HuH-7 (cell line): ENCODE measurements around the gene POC1A.

Source experiments
- DNase-seq: peaks from one replicate; pipeline ENCODE4 v3.0.0; 2011; ENCODE audit warnings: low spot score

The POC1A gene

GRCh38 chr3:52104684-52105640 is 49.3 kb downstream of the POC1A start:
- no peak for DNase-seq

GRCh38 chr3:52102934-52103333 is 51.3 kb downstream of the POC1A start:
- DNase-seq = no peak

GRCh38 chr3:52099001-52099401 is 55.2 kb downstream of the POC1A start:
- no peak for DNase-seq

- no peak for DNase-seq
These were observed 56.2 kb downstream of the POC1A start for GRCh38 chr3:52097851-52098507.

- no peak for DNase-seq
These were observed 58.0 kb downstream of the POC1A start for GRCh38 chr3:52095990-52096775.

- no peak for DNase-seq
These were observed 59.4 kb downstream of the POC1A start for GRCh38 chr3:52094571-52095485.

DNA sequence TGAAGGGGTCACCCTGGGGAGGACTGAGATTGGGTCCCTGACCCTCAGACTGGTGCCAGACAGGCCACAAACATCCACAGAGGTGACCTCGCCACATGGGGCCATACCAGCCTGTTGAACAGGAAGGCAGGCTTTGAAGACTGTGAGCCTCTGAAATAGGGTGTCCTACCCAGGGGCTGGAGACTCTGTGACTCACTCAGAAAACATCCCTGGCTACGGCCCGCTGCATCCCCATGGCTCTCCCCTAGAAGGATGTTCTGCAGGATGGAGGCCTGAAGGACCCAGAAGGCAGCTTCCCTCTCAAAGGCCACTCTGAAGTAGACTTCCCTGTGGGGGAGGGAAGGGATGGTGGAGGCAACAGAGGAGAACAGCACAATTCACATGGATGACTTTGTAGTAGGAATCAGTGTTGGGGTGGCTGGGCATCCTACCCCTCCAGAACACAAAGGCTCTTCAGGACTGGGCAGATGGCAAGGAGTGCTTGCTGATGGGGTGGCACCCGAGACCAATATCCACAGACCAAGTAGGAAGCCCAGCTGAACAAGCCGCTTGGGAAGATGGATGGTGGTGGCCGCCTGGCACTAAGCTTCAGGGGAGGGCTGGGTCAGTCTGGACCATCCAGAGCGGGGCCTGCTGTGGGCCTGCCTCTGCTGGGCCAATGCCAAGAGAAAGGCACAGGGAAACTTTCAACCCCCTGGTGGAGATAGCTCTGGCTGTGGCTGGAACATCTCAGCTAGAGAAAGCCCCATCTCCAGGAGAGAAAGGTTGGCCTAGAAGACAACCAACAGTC is 60.3 kb downstream of the POC1A start:
- no peak for DNase-seq

DNA sequence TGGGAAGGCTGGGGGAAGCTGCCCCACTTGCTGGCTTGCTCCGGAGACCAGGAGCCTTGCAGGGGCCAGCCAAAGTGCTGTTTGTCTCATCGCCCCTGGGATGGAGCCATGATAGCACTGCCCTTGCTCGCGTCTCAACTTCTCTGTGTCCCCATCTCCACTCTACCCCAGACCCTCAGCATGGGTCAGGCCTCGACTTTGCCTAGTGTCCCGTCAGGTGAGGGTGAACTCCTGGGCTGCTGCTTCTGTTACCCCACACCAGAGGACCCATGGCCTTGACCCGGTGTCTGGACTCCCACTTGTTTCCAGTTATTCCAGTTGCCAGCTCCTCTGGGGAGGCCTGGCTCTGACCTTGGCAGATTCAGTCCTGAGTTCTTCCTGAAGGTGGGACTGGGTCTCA is 61.3 kb downstream of the POC1A start:
- no peak for DNase-seq

DNA sequence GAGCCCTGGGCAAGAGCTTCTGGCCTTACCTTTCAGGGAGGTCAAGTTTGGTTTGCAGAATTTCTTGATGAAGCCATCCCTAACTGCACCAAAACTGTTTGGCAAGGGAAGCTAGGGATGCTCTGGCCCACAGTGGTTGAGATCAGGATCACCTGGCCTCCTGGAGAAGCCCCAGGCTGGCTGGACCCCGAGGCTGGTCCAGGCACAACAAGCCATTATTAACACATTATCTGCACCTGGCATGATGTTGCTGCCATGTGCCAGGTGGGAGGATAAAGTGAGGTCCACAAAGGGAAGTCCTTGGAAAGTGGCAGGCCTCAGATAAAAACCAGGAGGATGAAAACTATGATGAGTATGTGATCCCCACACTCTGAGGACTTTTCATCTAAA is 62.0 kb downstream of the POC1A start:
- DNase-seq = no peak

DNA sequence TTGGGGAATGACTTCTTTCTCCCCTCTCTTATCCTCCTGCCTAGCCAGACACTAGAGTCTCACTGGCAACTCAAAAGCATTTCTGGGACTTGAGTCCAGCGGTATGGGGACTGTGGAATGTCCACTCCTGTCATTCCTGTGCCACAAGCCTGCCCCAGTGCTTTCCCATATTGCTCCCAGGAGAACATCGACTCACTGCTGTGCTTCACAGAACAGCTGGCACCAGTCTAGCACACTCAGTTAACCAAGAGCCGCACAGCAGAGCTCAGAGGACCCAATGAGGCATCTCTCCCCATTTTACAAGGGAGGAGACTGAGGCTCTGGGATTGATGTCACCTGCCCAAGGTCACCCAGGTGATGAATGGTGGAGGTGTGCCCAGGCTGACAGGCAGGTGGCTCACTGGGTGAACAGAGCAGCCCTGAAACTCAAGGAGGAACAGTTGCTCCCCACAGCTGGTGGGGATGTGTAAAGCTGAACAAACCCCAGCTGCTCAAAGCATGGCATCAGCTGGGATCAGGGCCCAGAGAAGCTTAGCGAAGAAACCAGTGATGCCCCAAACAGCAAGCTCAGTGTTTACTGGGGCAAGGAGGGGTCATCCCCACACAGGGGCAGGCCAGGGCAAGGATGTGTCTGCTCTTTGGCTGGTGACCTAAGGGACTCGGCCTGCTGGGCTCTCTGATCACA is 62.5 kb downstream of the POC1A start:
- DNase-seq = no peak

- DNase-seq = no peak
These were observed 63.2 kb downstream of the POC1A start for GRCh38 chr3:52090933-52091468.

DNA sequence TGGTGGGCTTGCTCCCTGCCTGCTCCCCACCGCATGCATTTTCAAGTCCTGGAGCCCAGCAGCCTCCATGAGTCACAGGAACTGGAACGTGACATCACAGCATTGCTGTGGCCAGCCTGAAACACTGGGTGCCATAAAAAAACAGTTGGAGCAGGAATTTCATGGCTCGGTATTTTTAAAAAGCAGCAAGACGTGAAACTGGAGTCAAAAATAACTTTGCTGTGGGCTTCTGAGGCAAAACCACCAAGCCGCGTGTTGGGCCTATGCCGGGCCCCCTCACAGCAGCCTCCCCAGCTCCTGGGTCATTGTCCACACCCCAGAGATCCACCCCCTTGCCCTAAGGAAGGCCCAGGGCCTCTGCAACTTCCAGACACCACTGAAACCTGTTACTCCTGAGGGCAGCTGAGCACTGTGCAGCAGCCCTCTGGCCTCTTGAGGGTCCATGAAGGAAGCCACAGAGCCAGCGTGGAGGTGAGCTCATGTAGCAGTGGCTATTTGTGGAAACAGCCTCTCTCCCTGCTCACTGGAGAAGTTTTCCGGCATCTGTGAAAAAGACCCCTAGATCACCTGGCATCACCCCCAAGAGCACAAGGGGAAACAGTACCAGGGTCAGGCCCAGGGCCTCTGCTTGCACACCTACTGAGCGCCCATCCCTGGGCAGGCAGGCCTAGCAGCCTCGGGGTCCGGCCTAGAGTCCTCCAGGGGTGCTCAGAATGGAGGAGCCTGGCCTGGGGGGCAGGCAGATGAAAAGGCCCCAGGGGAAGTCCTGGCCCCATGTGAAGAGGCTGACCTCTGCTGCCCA is 63.9 kb downstream of the POC1A start:
- no peak for DNase-seq

GRCh38 chr3:52089691-52090090 is 64.5 kb downstream of the POC1A start:
- no peak for DNase-seq

DNA sequence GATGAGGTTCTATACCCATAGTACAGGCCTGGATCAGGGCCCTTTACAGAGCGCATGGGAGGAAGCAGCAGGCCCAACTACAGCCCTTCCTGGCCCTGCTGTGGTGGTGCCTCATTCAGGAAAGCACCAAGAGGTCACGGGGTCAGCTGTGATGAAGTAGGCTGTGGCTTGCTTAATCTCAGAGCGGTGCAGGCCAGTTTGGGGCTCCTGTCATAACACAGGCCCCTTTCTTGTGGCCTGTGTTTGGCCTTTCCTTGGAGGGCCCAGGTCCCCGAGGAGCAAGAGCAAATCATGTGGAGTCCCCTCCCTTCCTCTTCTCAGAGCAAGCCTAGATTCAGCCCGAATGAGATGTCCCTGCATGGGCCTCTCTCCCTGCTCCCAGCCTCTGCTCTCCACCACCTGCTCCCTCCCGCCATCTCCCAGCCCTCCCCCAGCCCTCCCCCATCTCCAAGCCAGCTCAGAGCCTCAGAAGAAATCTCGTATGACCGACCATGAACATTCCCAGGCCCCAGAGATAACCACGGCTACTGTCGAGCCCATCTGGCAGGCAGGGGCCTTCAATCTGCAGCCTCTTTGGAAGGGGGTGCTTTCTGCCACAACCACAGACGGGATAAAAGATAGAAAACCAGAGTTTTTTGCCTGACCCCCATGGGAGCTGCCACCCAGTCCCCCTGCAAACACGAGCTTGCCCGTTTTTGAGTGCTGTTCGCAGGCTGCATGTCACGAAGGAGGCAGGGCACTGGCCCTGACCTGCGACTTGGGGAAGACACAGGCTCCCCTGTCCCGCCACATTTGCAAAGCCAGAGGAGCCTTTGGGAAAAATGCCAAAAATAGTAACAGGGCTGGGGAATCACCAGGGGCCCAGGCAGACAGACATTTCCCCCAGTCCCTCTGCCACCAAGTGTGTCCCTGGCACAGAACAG is 65.5 kb downstream of the POC1A start:
- peak; percentile 46 for DNase-seq

- no peak for DNase-seq
These were observed 66.5 kb downstream of the POC1A start for GRCh38 chr3:52087731-52088130.

- DNase-seq = no peak
These were observed 67.1 kb downstream of the POC1A start for GRCh38 chr3:52086976-52087663.

DNA sequence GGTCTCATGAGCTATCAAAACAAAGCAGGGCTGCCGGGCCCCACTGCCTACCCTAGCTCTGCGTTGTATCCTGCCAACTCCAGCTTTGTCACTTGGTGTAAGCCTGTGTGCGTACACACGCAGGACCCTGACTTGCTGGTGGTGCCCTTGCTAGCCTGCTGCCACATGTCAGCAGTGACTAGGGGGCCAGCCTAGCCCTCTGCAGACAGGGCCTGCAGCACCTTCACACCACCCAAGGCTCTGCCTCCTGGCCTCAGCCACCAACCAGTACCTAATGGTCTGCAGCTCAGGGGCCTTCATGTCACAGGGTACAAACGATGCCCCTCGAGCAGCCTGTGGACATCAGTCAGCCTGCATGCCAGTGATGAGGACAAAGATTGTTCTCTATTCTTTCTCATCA is 67.8 kb downstream of the POC1A start:
- no peak for DNase-seq
